SK-N-MC (cell line): ENCODE measurements around the gene PPY.

Source experiments
- EZH2 ChIP-seq: fragments of 200-600 bp; sonication (generic); IDR thresholded peaks from one replicate; pipeline ENCODE4 v1.6.1; 2017; ENCODE audit warnings: antibody characterized with exemption
- FOXP2 ChIP-seq: optimal IDR thresholded peaks from 2 replicates; pipeline ENCODE3; 2011; ENCODE audit warnings: mild to moderate bottlenecking, moderate library complexity; ENCODE audit not compliant: insufficient read depth; ENCODE audit errors: extremely low read length, control extremely low read depth
- POLR2AphosphoS5 ChIP-seq: IDR thresholded peaks from 2 replicates; pipeline ENCODE4 v1.6.1; 2012; ENCODE audit warnings: mild to moderate bottlenecking, low read depth, low read length, borderline replicate concordance

- no peak for TF ChIP-seq POLR2AphosphoS5
- TF ChIP-seq EZH2, result no peak
- TF ChIP-seq FOXP2, result no peak
Observed at GRCh38 chr17:43949781-43950180, 7.5 kb upstream of the PPY start.
